ENCODE results near the gene FAM174C. TPM values are rescaled to one million over a fixed set of nuclear protein-coding genes. Genes with fewer than 3 reads are reported as not detected.
A peak's percentile ranks its signal among the peaks of the same experiment; 100 is the strongest.

Gene FAM174C
- total RNA-seq, 1 donor from 2014 or later: 30.0 TPM

GRCh38 chr19:1253514-1254080 lies 21.7 kb upstream of the FAM174C start:
- Mint-ChIP-seq H3K27me3 (no peaks in the 10 kb centered on the region), H3K27ac (peak overlapping the region; percentile 84), H3K9me3 (ENCODE audit: low read depth) (no peaks in the 10 kb centered on the region), H3K36me3 (ENCODE audit: insufficient read depth) (peaks cover 19% of the 10 kb centered on the region), H3K4me3 (ENCODE audit: low read depth) (peak overlapping the region; percentile 54), H3K4me1 (ENCODE audit: low read depth) (peaks cover 14% of the 10 kb centered on the region)
- no peak for TF ChIP-seq CTCF (IDR thresholded peaks at IDR 0.05; ENCODE audit: unreplicated experiment)
- no peak for DNase-seq (ENCODE audit: low spot score, unreplicated experiment)

GRCh38 chr19:1254081-1254527 lies 21.2 kb upstream of the FAM174C start:
- H3K4me3 Mint-ChIP-seq (ENCODE audit: low read depth): no peak overlapping the region

GRCh38 chr19:1254530-1255185 lies 20.7 kb upstream of the FAM174C start:
- Mint-ChIP-seq H3K4me1 (ENCODE audit: low read depth) (peaks cover 21% of the 10 kb centered on the region), H3K9me3 (ENCODE audit: low read depth) (no peaks in the 10 kb centered on the region), H3K4me3 (ENCODE audit: low read depth) (peak overlapping the region; percentile 14), H3K36me3 (ENCODE audit: insufficient read depth) (peaks cover 19% of the 10 kb centered on the region), H3K27me3 (no peaks in the 10 kb centered on the region), H3K27ac (peak overlapping the region; percentile 52)
- no peak for TF ChIP-seq CTCF (IDR thresholded peaks at IDR 0.05; ENCODE audit: unreplicated experiment)
- no peak for DNase-seq (ENCODE audit: low spot score, unreplicated experiment)

More at GRCh38 chr19:1254081-1254527, 21.2 kb upstream of the FAM174C start:
- no peak overlapping the region for H3K27ac Mint-ChIP-seq
- H3K9me3 Mint-ChIP-seq (ENCODE audit: low read depth): no peaks in the 10 kb centered on the region
- peaks cover 19% of the 10 kb centered on the region for H3K36me3 Mint-ChIP-seq (ENCODE audit: insufficient read depth)
- no peak for TF ChIP-seq CTCF (IDR thresholded peaks at IDR 0.05; ENCODE audit: unreplicated experiment)
- no peak for DNase-seq (ENCODE audit: low spot score, unreplicated experiment)
- H3K4me1 Mint-ChIP-seq (ENCODE audit: low read depth): peaks cover 17% of the 10 kb centered on the region
- no peaks in the 10 kb centered on the region for H3K27me3 Mint-ChIP-seq

- peaks cover 19% of the 10 kb centered on the region for H3K36me3 Mint-ChIP-seq (ENCODE audit: insufficient read depth)
- H3K9me3 Mint-ChIP-seq (ENCODE audit: low read depth): no peaks in the 10 kb centered on the region
- no peak for TF ChIP-seq CTCF (IDR thresholded peaks at IDR 0.05; ENCODE audit: unreplicated experiment)
- DNase-seq (ENCODE audit: low spot score, unreplicated experiment): no peak
- H3K4me3 Mint-ChIP-seq (ENCODE audit: low read depth): no peak overlapping the region
- H3K27ac Mint-ChIP-seq: peak overlapping the region; percentile 33
- peaks cover 23% of the 10 kb centered on the region for H3K4me1 Mint-ChIP-seq (ENCODE audit: low read depth)
- no peaks in the 10 kb centered on the region for H3K27me3 Mint-ChIP-seq
Observed at GRCh38 chr19:1255186-1256161, 19.9 kb upstream of the FAM174C start.

All from progenitor cell of endocrine pancreas (in vitro differentiated cells).